Caco-2 (cell line): ENCODE results near the gene AFF1. TPM values are rescaled to one million over a fixed set of nuclear protein-coding genes. Genes with fewer than 3 reads are reported as not detected.
A peak's percentile ranks its signal among the peaks of the same experiment; 100 is the strongest.

Experiments
- BruUV-seq: library from RNA; stranded (reverse); fragments of 400-500 nt; replicated peaks from 2 replicates; lab custom pipeline; 2021; lab: Mats Ljungman, UMichigan
- CTCF ChIA-PET: fragments of 300-600 bp; sonication (Branson Sonifier 250); formaldehyde crosslinking; loops from one replicate; lab custom pipeline; 2022; ENCODE audit warnings: antibody characterized with exemption; lab: Charles Lee
- POLR2A ChIA-PET: fragments of 300-600 bp; sonication (Branson Sonifier 250); formaldehyde crosslinking; loops from one replicate; lab custom pipeline; 2022; ENCODE audit warnings: antibody characterized with exemption; lab: Charles Lee
- DNase-seq, 2 experiments: peaks; one replicate each; pipeline versions ENCODE4 v3.0.0 to v3.0.0-alpha.2; 2020 to 2022
- H3K27me3 ChIP-seq: replicated peaks from 2 replicates; pipeline ENCODE4 v1.6.0; 2011; ENCODE audit warnings: low read length; ENCODE audit not compliant: control insufficient read depth, insufficient read depth
- H3K36me3 ChIP-seq: 2 replicates; pipeline ENCODE4 v1.5.1; 2011; ENCODE audit warnings: low read length; ENCODE audit not compliant: control insufficient read depth, insufficient read depth
- H3K4me1 ChIP-seq: fragments of 250-450 bp; sonication (Bioruptor Pico); 2 replicates; pipeline ENCODE4 v1.5.1; 2020; ENCODE audit warnings: mild to moderate bottlenecking
- H3K4me3 ChIP-seq: 2 replicates; pipeline ENCODE4 v1.5.1; 2011; ENCODE audit warnings: low read depth, mild to moderate bottlenecking, control low read depth, low read length
- H3K9me3 ChIP-seq: fragments of 250-450 bp; sonication (Bioruptor Pico); 2 replicates; pipeline ENCODE4 v1.5.1; 2020; ENCODE audit warnings: mild to moderate bottlenecking, moderate library complexity
- H3K27ac Mint-ChIP-seq: one replicate; pipeline ENCODE4 v1.8.0; 2022; ENCODE audit warnings: mixed read lengths; ENCODE audit not compliant: unreplicated experiment
- H3K27me3 Mint-ChIP-seq: one replicate; pipeline ENCODE4 v1.8.0; 2022; ENCODE audit warnings: mixed read lengths; ENCODE audit not compliant: insufficient read depth, unreplicated experiment
- H3K36me3 Mint-ChIP-seq: one replicate; pipeline ENCODE4 v1.8.0; 2022; ENCODE audit warnings: mild to moderate bottlenecking, mixed read lengths; ENCODE audit not compliant: insufficient read depth, unreplicated experiment
- H3K4me1 Mint-ChIP-seq: one replicate; pipeline ENCODE4 v1.8.0; 2022; ENCODE audit warnings: low read depth, mixed read lengths; ENCODE audit not compliant: unreplicated experiment
- H3K4me3 Mint-ChIP-seq: one replicate; pipeline ENCODE4 v1.8.0; 2022; ENCODE audit warnings: mild to moderate bottlenecking, moderate library complexity, mixed read lengths; ENCODE audit not compliant: unreplicated experiment
- H3K9me3 Mint-ChIP-seq: one replicate; pipeline ENCODE4 v1.8.0; 2022; ENCODE audit warnings: mixed read lengths; ENCODE audit not compliant: unreplicated experiment
- CTCF ChIP-seq, 2 experiments: fragments of 200-600 bp in 1 of 2; IDR thresholded peaks; 1 replicate in 1 of 2; 2 replicates in 1 of 2; pipeline versions ENCODE4 v1.5.1 to v1.8.0; 2011 to 2022; ENCODE audit warnings: antibody characterized with exemption in 1 of 2, control low read depth in 1 of 2, inconsistent platforms in 1 of 2, low read depth in 1 of 2, low read length in 1 of 2, mild to moderate bottlenecking in 1 of 2, moderate library complexity in 1 of 2; ENCODE audit not compliant: insufficient read depth in 1 of 2, severe bottlenecking in 1 of 2, unreplicated experiment in 1 of 2
- intact Hi-C: fragments of 100-400 bp; cut with micrococcal nuclease; formaldehyde crosslinking; loops from one replicate; pipeline ENCODE4 v1.10.0; 2022; ENCODE audit not compliant: unreplicated experiment
- total RNA-seq: library from RNA; stranded (reverse); gene quantifications from 2 replicates; pipeline ENCODE4 v1.2.3, GENCODE V29; 2022

The AFF1 gene
- total RNA-seq, 1 experiment from 2014 or later: 48.3 TPM

- CTCF ChIA-PET: no interaction called here
- peaks cover 53% of the 10 kb centered on the region for H3K36me3 Mint-ChIP-seq
- no peaks in the 10 kb centered on the region for H3K9me3 Mint-ChIP-seq
Measured at GRCh38 chr4:87133183-87133582, 198.4 kb downstream of the AFF1 start.

GRCh38 chr4:87134122-87134521 is 199.3 kb downstream of the AFF1 start:
- BruUV-seq: no TSS peak
- Mint-ChIP-seq H3K27me3 (no peaks in the 10 kb centered on the region), H3K4me1 (no peaks in the 10 kb centered on the region), H3K36me3 (peaks cover 52% of the 10 kb centered on the region), H3K9me3 (no peaks in the 10 kb centered on the region), H3K4me3 (no peak overlapping the region), H3K27ac (no peak overlapping the region)
- TF ChIP-seq CTCF (IDR thresholded peaks at IDR 0.05; ENCODE audit: insufficient read depth in 1 of 2, low read depth in 1 of 2, low read length in 1 of 2, severe bottlenecking in 1 of 2, unreplicated experiment in 1 of 2): no peak
- no peaks in the 10 kb centered on the region for H3K27me3 ChIP-seq
- no peaks in the 10 kb centered on the region for H3K4me1 ChIP-seq
- no peak for DNase-seq
- CTCF ChIA-PET: no interaction called here
- intact Hi-C loops: no loop called here
- H3K36me3 ChIP-seq: peaks cover 2% of the 10 kb centered on the region
- no peaks in the 10 kb centered on the region for H3K9me3 ChIP-seq
- POLR2A ChIA-PET: no interaction called here
- no peak overlapping the region for H3K4me3 ChIP-seq

More at GRCh38 chr4:87133183-87133582, 198.4 kb downstream of the AFF1 start:
- no peaks in the 10 kb centered on the region for H3K27me3 Mint-ChIP-seq
- no peak overlapping the region for H3K27ac Mint-ChIP-seq
- intact Hi-C loops: no loop called here
- no peak overlapping the region for H3K4me3 Mint-ChIP-seq
- Histone ChIP-seq H3K4me3 (no peak overlapping the region), H3K36me3 (peaks cover 2% of the 10 kb centered on the region), H3K9me3 (no peaks in the 10 kb centered on the region), H3K27me3 (no peaks in the 10 kb centered on the region), H3K4me1 (peaks cover 6% of the 10 kb centered on the region)
- no TSS peak for BruUV-seq
- no peak for DNase-seq
- POLR2A ChIA-PET: no interaction called here
- H3K4me1 Mint-ChIP-seq: peaks cover 7% of the 10 kb centered on the region
- TF ChIP-seq CTCF (IDR thresholded peaks at IDR 0.05; ENCODE audit: insufficient read depth in 1 of 2, low read depth in 1 of 2, low read length in 1 of 2, severe bottlenecking in 1 of 2, unreplicated experiment in 1 of 2): no peak

GRCh38 chr4:87141428-87141827 is 206.6 kb downstream of the AFF1 start:
- Mint-ChIP-seq H3K27me3 (no peaks in the 10 kb centered on the region), H3K9me3 (no peaks in the 10 kb centered on the region), H3K4me1 (peaks cover 12% of the 10 kb centered on the region), H3K36me3 (peaks cover 55% of the 10 kb centered on the region), H3K4me3 (no peak overlapping the region), H3K27ac (peak overlapping the region; percentile 71)
- no peaks in the 10 kb centered on the region for H3K27me3 ChIP-seq
- TF ChIP-seq CTCF (IDR thresholded peaks at IDR 0.05; ENCODE audit: insufficient read depth in 1 of 2, low read depth in 1 of 2, low read length in 1 of 2, severe bottlenecking in 1 of 2, unreplicated experiment in 1 of 2): no peak
- ChIA-PET CTCF (no interaction called here), POLR2A (no interaction called here)
- no peaks in the 10 kb centered on the region for H3K9me3 ChIP-seq
- no peaks in the 10 kb centered on the region for H3K4me1 ChIP-seq
- H3K36me3 ChIP-seq: no peaks in the 10 kb centered on the region; the same call in none of the 2 replicates
- no TSS peak for BruUV-seq
- intact Hi-C loops: no loop called here
- H3K4me3 ChIP-seq: no peak overlapping the region
- DNase-seq: no peak
